Psoas muscle (tissue), 8 donors: ENCODE results near the gene UBE3B. TPM values are rescaled to one million over a fixed set of nuclear protein-coding genes. Genes with fewer than 3 reads are reported as not detected.

Experiments
- ATAC-seq, 4 donors: fragments of 200-7000 bp; cut with Tn5 transposase; one replicate each; pipeline ENCODE4 v1.9.1; 2020; ENCODE audit warnings: moderate library complexity in 3 of 4, mild to moderate bottlenecking in 2 of 4
- DNase-seq, 2 donors: peaks; one replicate each; pipeline ENCODE4 v3.0.0-alpha.2; 2020
- H3K27ac ChIP-seq: fragments of 200-600 bp; one replicate; pipeline ENCODE4 v1.8.0; 2022
- H3K27me3 ChIP-seq, 3 donors: fragments of 200-600 bp in 1 of 3; one replicate each; pipeline versions ENCODE4 v1.6.1 to v1.8.0; 2013 to 2022; ENCODE audit warnings: low read length in 2 of 3, mild to moderate bottlenecking in 2 of 3, moderate library complexity in 1 of 3; ENCODE audit not compliant: insufficient read depth in 3 of 3
- H3K36me3 ChIP-seq, 2 donors: fragments of 200-600 bp in 1 of 2; one replicate each; pipeline versions ENCODE4 v1.6.1 to v1.8.0; 2013 to 2022; ENCODE audit warnings: low read depth in 1 of 2, mild to moderate bottlenecking in 1 of 2, moderate library complexity in 1 of 2; ENCODE audit not compliant: insufficient read depth in 1 of 2
- H3K4me1 ChIP-seq: fragments of 200-600 bp; one replicate; pipeline ENCODE4 v1.8.0; 2022
- H3K4me3 ChIP-seq: fragments of 200-600 bp; one replicate; pipeline ENCODE4 v1.8.0; 2022; ENCODE audit warnings: mild to moderate bottlenecking
- H3K9me3 ChIP-seq: fragments of 200-600 bp; one replicate; pipeline ENCODE4 v1.8.0; 2022
- CTCF ChIP-seq: fragments of 200-600 bp; IDR thresholded peaks from one replicate; pipeline ENCODE4 v1.8.0; 2022; ENCODE audit warnings: antibody characterized with exemption
- WGBS, 3 donors: extraction: QIAGEN DNeasy Blood & Tissue Kit; methylation state at CpG; one replicate each; pipeline versions ENCODE4 v1.1.6 to v1.1.7; 2013; 5-methylcytosine and 5-hydroxymethylcytosine counted together
- intact Hi-C, 2 donors: fragments of 100-400 bp; cut with DNase I; formaldehyde crosslinking; loops; one replicate each; pipeline versions ENCODE4 v1.11.0 to v1.14.2; 2022
- polyA plus RNA-seq, 3 donors: library from polyadenylated mRNA; stranded (reverse); fragments of 200-250 nt; gene quantifications; one replicate each; pipeline ENCODE4 v1.2.3, GENCODE V29; 2013
- total RNA-seq, 4 donors: library from RNA; stranded (reverse); fragmentation: NEBNext Ultra II Directional in 2 of 4; extraction: Animal tissue kit (Norgen Biotek cat#: 25700) in 2 of 4; gene quantifications; one replicate each; pipeline versions ENCODE4 v1.2.1 to v1.2.4, GENCODE V29; 2021 to 2023
- donor health status: healthy with polysubstance abuse.
- donor health status: DM: no; HTN: no; CAD: no; lungs with moderate emphysema.
- donor health status: Bipolar disorder and iron deficiency.
- donor health status: healthy.
- donor health status: DM: yes; HTN: yes; CAD: no.
- donor health status: DM: no; HTN: no; CAD: no.
- donor health status: DM: no; HTN: no; CAD: no.
- donor health status: DM: yes; HTN: yes; CAD: no.

The UBE3B gene
- total and polyA plus RNA-seq, 7 donors = 13.5 to 50.8 (median 42.6) TPM

- H3K36me3 ChIP-seq = peaks cover 15 to 99% of the 10 kb centered on the region in 2 donors
- no peak overlapping the region for H3K4me3 ChIP-seq
- ATAC-seq (no peak), DNase-seq (no peak)
- no peaks in the 10 kb centered on the region for H3K27me3 ChIP-seq
- 80 to 92% (median 90%) methylated on average over 5 of the region's 5 CpGs for WGBS, 3 donors
- intact Hi-C loops = loop anchor here in 1 of 2 donors (10.0 kb wide), 1 partner anchor 258 kb away; no protein-coding TSS in a partner anchor
- no peak for TF ChIP-seq CTCF
- no peaks in the 10 kb centered on the region for H3K9me3 ChIP-seq
- H3K4me1 ChIP-seq = peaks cover 17% of the 10 kb centered on the region
- no peak overlapping the region for H3K27ac ChIP-seq
These were observed 14.9 kb downstream of the UBE3B start for GRCh38 chr12:109492371-109492770.

- Histone ChIP-seq H3K27ac (no peak overlapping the region), H3K36me3 (peaks cover 10 to 99% of the 10 kb centered on the region in 2 donors), H3K4me3 (no peak overlapping the region), H3K27me3 (no peaks in the 10 kb centered on the region), H3K9me3 (no peaks in the 10 kb centered on the region), H3K4me1 (peaks cover 17% of the 10 kb centered on the region)
- DNase-seq = no peak
- ATAC-seq = no peak
- intact Hi-C loops = loop anchor here in 1 of 2 donors (10.0 kb wide), 1 partner anchor 258 kb away; no protein-coding TSS in a partner anchor
- no peak for TF ChIP-seq CTCF
These were observed 15.7 kb downstream of the UBE3B start for GRCh38 chr12:109493090-109493489.

GRCh38 chr12:109493938-109494337 lies 16.5 kb downstream of the UBE3B start:
- ATAC-seq (no peak), DNase-seq (no peak)
- Histone ChIP-seq H3K9me3 (no peaks in the 10 kb centered on the region), H3K27ac (no peak overlapping the region), H3K4me1 (peaks cover 17% of the 10 kb centered on the region), H3K36me3 (peaks cover 10 to 99% of the 10 kb centered on the region in 2 donors), H3K4me3 (no peak overlapping the region), H3K27me3 (no peaks in the 10 kb centered on the region)
- TF ChIP-seq CTCF = no peak
- 97 to 100% (median 100%) methylated on average over 1 of the region's 1 CpG for WGBS, 3 donors
- intact Hi-C loops = loop anchor here in 1 of 2 donors (10.0 kb wide), 1 partner anchor 259 kb away; no protein-coding TSS in a partner anchor

- Histone ChIP-seq H3K4me3 (no peak overlapping the region), H3K27me3 (no peaks in the 10 kb centered on the region), H3K4me1 (peaks cover 13% of the 10 kb centered on the region), H3K9me3 (no peaks in the 10 kb centered on the region), H3K36me3 (peaks cover 10 to 99% of the 10 kb centered on the region in 2 donors), H3K27ac (no peak overlapping the region)
- intact Hi-C loops = loop anchor here in 1 of 2 donors (10.0 kb wide), 1 partner anchor 260 kb away; no protein-coding TSS in a partner anchor
- WGBS, 3 donors = 96 to 98% (median 96%) methylated on average over 7 of the region's 7 CpGs
- TF ChIP-seq CTCF = no peak
- DNase-seq (no peak), ATAC-seq (no peak)
These were observed 17.0 kb downstream of the UBE3B start for GRCh38 chr12:109494348-109494881.

- intact Hi-C loops = loop anchor here in 1 of 2 donors (10.0 kb wide), 1 partner anchor 260 kb away; no protein-coding TSS in a partner anchor
- no peak overlapping the region for H3K27ac ChIP-seq
- no peak overlapping the region for H3K4me3 ChIP-seq
- no peak for TF ChIP-seq CTCF
- H3K27me3 ChIP-seq = no peaks in the 10 kb centered on the region
- ATAC-seq = no peak
- H3K36me3 ChIP-seq = peaks cover 9 to 99% of the 10 kb centered on the region in 2 donors
- H3K9me3 ChIP-seq = no peaks in the 10 kb centered on the region
- H3K4me1 ChIP-seq = peaks cover 8% of the 10 kb centered on the region
- no peak for DNase-seq
These were observed 17.6 kb downstream of the UBE3B start for GRCh38 chr12:109495012-109495411.
